BJ (cell line): ENCODE data around the gene MYBPHL. TPM values are rescaled to one million over a fixed set of nuclear protein-coding genes. Genes with fewer than 3 reads are reported as not detected.

Experiments
- CTCF ChIA-PET: fragments of 350-600 bp; formaldehyde crosslinking; extraction: SDS; loops from one replicate; lab custom pipeline; 2021; ENCODE audit warnings: antibody characterized with exemption, inconsistent platforms; lab: Yijun Ruan, JAX
- POLR2A ChIA-PET: fragments of 300-600 bp; sonication (Branson Sonifier 250); formaldehyde crosslinking; extraction: SDS; loops from one replicate; lab custom pipeline; 2021; ENCODE audit warnings: antibody characterized with exemption; lab: Charles Lee
- DNase-seq: peaks from one replicate; pipeline ENCODE4 v3.0.0-alpha.2; 2011; ENCODE audit warnings: low read depth
- H3K27me3 ChIP-seq: 2 replicates; pipeline ENCODE4 v1.6.0; 2011; ENCODE audit warnings: low read length; ENCODE audit not compliant: control insufficient read depth, insufficient read depth
- H3K36me3 ChIP-seq: 2 replicates; pipeline ENCODE4 v1.5.1; 2011; ENCODE audit warnings: low read length; ENCODE audit not compliant: control insufficient read depth, insufficient read depth
- H3K4me3 ChIP-seq: 2 replicates; pipeline ENCODE4 v1.5.1; 2011; ENCODE audit warnings: low read depth, mild to moderate bottlenecking, control low read depth, low read length
- polyA plus RNA-seq: library from polyadenylated mRNA; depleted of rRNA; stranded (reverse); fragments of >200 nt; gene quantifications from 2 replicates; pipeline ENCODE4 v1.2.3, GENCODE V29; 2011; rRNA removed
- TF ChIP-seq, protein P1 (sequence below): IDR thresholded peaks from 2 replicates; pipeline ENCODE4 v1.5.1; 2011; ENCODE audit warnings: low read depth, mild to moderate bottlenecking, control low read depth, inconsistent platforms, low read length, moderate library complexity; ENCODE audit not compliant: insufficient read depth

MYBPHL gene
- polyA plus RNA-seq, 1 experiment = 0.06 TPM

DNA sequence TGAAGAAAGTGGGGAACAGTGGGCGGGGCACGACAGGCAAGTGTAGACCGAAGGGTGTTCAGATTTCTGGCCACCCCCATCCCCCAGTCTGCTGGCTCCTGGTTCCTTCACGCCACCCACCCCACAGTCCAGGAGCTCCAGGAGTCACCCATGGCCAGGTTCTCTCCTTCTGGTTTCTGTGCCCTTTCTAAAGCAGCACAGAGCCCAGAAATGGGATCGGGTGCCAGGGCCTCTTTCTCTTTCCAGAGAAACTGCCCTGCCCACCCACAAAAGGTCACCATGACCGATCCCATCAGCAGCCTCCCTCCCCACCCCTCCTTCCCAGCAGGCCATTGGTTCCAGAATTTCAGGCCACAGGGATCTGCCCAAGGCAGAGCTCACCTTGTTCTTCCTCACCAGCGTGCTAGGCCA lies 60.7 kb downstream of the MYBPHL start:
- Histone ChIP-seq H3K27me3 (no peaks in the 10 kb centered on the region), H3K36me3 (no peaks in the 10 kb centered on the region), H3K4me3 (no peak overlapping the region)
- TF ChIP-seq, protein P1, sequence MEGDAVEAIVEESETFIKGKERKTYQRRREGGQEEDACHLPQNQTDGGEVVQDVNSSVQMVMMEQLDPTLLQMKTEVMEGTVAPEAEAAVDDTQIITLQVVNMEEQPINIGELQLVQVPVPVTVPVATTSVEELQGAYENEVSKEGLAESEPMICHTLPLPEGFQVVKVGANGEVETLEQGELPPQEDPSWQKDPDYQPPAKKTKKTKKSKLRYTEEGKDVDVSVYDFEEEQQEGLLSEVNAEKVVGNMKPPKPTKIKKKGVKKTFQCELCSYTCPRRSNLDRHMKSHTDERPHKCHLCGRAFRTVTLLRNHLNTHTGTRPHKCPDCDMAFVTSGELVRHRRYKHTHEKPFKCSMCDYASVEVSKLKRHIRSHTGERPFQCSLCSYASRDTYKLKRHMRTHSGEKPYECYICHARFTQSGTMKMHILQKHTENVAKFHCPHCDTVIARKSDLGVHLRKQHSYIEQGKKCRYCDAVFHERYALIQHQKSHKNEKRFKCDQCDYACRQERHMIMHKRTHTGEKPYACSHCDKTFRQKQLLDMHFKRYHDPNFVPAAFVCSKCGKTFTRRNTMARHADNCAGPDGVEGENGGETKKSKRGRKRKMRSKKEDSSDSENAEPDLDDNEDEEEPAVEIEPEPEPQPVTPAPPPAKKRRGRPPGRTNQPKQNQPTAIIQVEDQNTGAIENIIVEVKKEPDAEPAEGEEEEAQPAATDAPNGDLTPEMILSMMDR = no peak
- DNase-seq = no peak
- ChIA-PET POLR2A (no interaction called here), CTCF (interaction anchor here (2.1 kb wide), 1 partner anchor 18 kb away, joined by 7 read pairs; no protein-coding TSS in a partner anchor)

DNA sequence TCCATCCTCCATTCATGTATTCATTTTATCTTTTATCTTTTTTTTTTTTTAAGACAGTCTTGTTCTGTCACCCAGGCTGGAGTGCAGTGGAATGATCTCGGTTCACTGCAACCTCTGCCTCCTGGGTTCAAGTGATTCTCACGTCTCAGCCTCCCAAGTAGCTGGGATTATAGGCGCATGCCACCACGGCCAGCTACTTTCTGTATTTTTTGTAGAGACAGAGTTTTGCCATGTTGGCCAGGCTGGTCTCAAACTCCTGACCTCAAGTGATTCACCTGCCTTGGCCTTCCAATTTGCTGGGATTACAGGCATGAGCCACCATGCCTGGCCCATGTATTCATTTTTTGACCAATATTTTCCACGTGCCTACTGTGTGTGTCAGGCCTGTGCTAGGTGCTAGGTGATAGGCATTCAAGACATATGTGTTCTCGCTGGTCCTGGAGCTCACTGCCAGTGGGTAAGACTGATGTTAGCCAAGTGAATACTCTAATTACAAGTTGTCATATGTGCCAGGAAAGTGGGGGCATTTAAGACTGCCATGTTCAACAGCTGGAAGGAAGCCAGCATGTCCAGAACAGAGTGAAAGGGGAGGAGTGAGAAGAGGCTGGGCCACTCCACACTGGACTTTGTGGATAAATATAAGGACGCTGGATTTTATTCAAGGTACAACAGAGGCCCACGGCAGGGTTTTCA lies 62.8 kb downstream of the MYBPHL start:
- H3K27me3 ChIP-seq = no peaks in the 10 kb centered on the region
- TF ChIP-seq, protein P1 = no peak
- ChIA-PET POLR2A (interaction anchor here (0.6 kb wide), 1 partner anchor 195 kb away, joined by 3 read pairs; no protein-coding TSS in a partner anchor), CTCF (interaction anchor here (1.3 to 1.7 kb wide), 2 partner anchors 20 to 288 kb away, joined by 4 to 7 read pairs; no protein-coding TSS in a partner anchor)
- H3K36me3 ChIP-seq = peaks cover 5% of the 10 kb centered on the region
- DNase-seq = no peak
- no peak overlapping the region for H3K4me3 ChIP-seq

DNA sequence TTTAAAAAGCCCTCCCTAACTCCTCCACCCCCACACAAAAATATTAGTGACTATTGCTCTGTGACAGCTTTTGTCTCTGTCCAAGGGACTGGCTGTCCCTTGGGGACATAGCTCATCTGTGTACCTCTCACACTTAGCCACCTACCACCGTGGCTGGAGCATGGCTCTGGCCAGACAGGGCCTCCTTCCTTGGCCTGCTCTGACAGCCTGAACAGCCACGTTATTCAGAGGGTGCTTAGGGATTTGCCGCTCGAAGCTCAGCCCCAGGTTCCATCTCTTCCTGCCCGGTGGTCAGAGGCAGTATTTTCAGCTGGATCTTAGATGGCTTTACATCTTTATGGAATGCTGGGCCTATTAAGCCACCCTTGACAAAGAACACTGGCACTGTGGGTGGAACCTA lies 63.6 kb downstream of the MYBPHL start:
- TF ChIP-seq, protein P1 = no peak
- Histone ChIP-seq H3K27me3 (no peaks in the 10 kb centered on the region), H3K4me3 (no peak overlapping the region), H3K36me3 (peaks cover 10% of the 10 kb centered on the region)
- POLR2A ChIA-PET = interaction anchor here (0.6 kb wide), 1 partner anchor 196 kb away, joined by 3 read pairs; no protein-coding TSS in a partner anchor
- DNase-seq = no peak
- CTCF ChIA-PET = interaction anchor here (1.3 to 1.7 kb wide), 2 partner anchors 21 to 289 kb away, joined by 4 to 7 read pairs; no protein-coding TSS in a partner anchor

DNA sequence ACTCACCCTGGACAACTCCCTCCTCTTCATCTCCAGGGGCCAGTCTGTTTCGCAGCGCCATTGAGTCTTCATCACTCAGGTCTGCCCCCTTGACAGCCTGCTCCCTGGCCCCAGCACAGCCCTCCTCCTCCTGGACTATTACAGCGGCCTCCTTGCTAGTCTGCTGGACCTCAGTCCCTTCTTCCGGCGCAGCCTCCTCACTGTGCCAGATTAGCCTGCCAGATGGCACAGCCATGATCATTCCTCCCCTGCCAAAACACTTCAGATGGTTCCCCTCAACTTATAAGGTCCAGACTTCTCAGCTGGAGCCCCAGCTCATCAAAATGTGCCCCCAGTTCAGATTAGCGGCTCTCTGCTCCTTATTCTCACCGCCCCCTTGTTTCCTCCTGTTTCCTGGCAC lies 64.4 kb downstream of the MYBPHL start:
- no peak for DNase-seq
- no peaks in the 10 kb centered on the region for H3K27me3 ChIP-seq
- no peak overlapping the region for H3K4me3 ChIP-seq
- TF ChIP-seq, protein P1 = no peak
- H3K36me3 ChIP-seq = peaks cover 17% of the 10 kb centered on the region
- ChIA-PET POLR2A (no interaction called here), CTCF (interaction anchor here (1.4 kb wide), 1 partner anchor 22 kb away, joined by 3 read pairs; no protein-coding TSS in a partner anchor)

Other genes with a start within 250 kb of the MYBPHL start
- 14.7 and 63.7 TPM in 2 replicates for gene TAF13, start 231.0 kb downstream of the MYBPHL start, polyA plus RNA-seq
- gene TMEM167B, start 216.2 kb downstream of the MYBPHL start, polyA plus RNA-seq = 31.0 and 48.8 TPM in 2 replicates
- 1.1 and 2.3 TPM in 2 replicates for gene ELAPOR1, start 192.9 kb downstream of the MYBPHL start, polyA plus RNA-seq
- 411 and 428 TPM in 2 replicates for gene SARS1, start 93.1 kb downstream of the MYBPHL start, polyA plus RNA-seq
- gene CELSR2, start 57.5 kb downstream of the MYBPHL start, polyA plus RNA-seq = 0.82 and 0.98 TPM in 2 replicates
- 17.9 and 25.9 TPM in 2 replicates for gene PSRC1, start 23.9 kb downstream of the MYBPHL start, polyA plus RNA-seq
- 38.6 and 52.6 TPM in 2 replicates for gene SORT1, start 90.9 kb upstream of the MYBPHL start, polyA plus RNA-seq
- 151 and 226 TPM in 2 replicates for gene PSMA5, start 119.4 kb upstream of the MYBPHL start, polyA plus RNA-seq
- 58.8 and 73.1 TPM in 2 replicates for gene SYPL2, start 159.5 kb upstream of the MYBPHL start, polyA plus RNA-seq
- 5.7 and 8.7 TPM in 2 replicates for gene ATXN7L2, start 176.9 kb upstream of the MYBPHL start, polyA plus RNA-seq
- gene CYB561D1, start 187.1 kb upstream of the MYBPHL start, polyA plus RNA-seq = 8.2 and 10.8 TPM in 2 replicates
- gene AMIGO1, start 202.7 kb upstream of the MYBPHL start, polyA plus RNA-seq = 2.9 and 3.4 TPM in 2 replicates
- not detected in 2 replicates for gene GPR61, start 232.9 kb upstream of the MYBPHL start, polyA plus RNA-seq
- gene GNAI3, start 241.6 kb upstream of the MYBPHL start, polyA plus RNA-seq = 4.7 and 9.6 TPM in 2 replicates